Neuronal stem cell (in vitro differentiated cells): ENCODE data around the gene ZNF554.

ENCODE experiments used
- DNase-seq: peaks from one replicate; pipeline ENCODE4 v3.0.0-alpha.2; 2013; ENCODE audit warnings: low spot score
- H2AFZ ChIP-seq: one replicate; pipeline ENCODE4 v1.6.1; 2013; ENCODE audit warnings: mild to moderate bottlenecking, low read length, inconsistent platforms
- H2AK5ac ChIP-seq: 2 replicates; pipeline ENCODE4 v1.6.1; 2013; ENCODE audit warnings: low read depth, mild to moderate bottlenecking, inconsistent platforms, low read length, moderate library complexity, mixed read lengths
- H2BK120ac ChIP-seq: 2 replicates; pipeline ENCODE4 v1.6.1; 2013; ENCODE audit warnings: low read depth, mild to moderate bottlenecking, inconsistent platforms, low read length, moderate library complexity, mixed read lengths
- H2BK12ac ChIP-seq: one replicate; pipeline ENCODE4 v1.6.1; 2013; ENCODE audit warnings: low read length, inconsistent platforms
- H2BK15ac ChIP-seq: 2 replicates; pipeline ENCODE4 v1.6.1; 2013; ENCODE audit warnings: mild to moderate bottlenecking, low read length, inconsistent platforms, mixed read lengths
- H2BK5ac ChIP-seq: one replicate; pipeline ENCODE4 v1.6.1; 2013; ENCODE audit warnings: inconsistent platforms, mild to moderate bottlenecking, low read length, moderate library complexity
- H3K14ac ChIP-seq: one replicate; pipeline ENCODE4 v1.6.1; 2013; ENCODE audit warnings: low read length, inconsistent platforms
- H3K18ac ChIP-seq: 2 replicates; pipeline ENCODE4 v1.6.1; 2013; ENCODE audit warnings: low read length, inconsistent platforms
- H3K23ac ChIP-seq: 2 replicates; pipeline ENCODE4 v1.6.1; 2013; ENCODE audit warnings: low read depth, mild to moderate bottlenecking, mixed read lengths, low read length, inconsistent platforms; ENCODE audit not compliant: poor library complexity
- H3K27ac ChIP-seq: replicated peaks from 3 replicates; pipeline ENCODE4 v1.5.1; 2013; ENCODE audit warnings: low read length, inconsistent platforms
- H3K27me3 ChIP-seq, 3 experiments: 2 replicates each; pipeline ENCODE4 v1.6.1; 2013; ENCODE audit warnings: low read length in 3 of 3, mild to moderate bottlenecking in 2 of 3, inconsistent platforms in 1 of 3, low read depth in 1 of 3, mixed read lengths in 1 of 3, moderate library complexity in 1 of 3; ENCODE audit not compliant: control insufficient read depth in 3 of 3, insufficient read depth in 3 of 3
- H3K36me3 ChIP-seq, 2 donors: replicated peaks in 1 of 2; 2 replicates each; pipeline ENCODE4 v1.6.1; 2013; ENCODE audit warnings: low read length in 2 of 2; ENCODE audit not compliant: control insufficient read depth in 2 of 2, insufficient read depth in 2 of 2
- H3K4ac ChIP-seq: 2 replicates; pipeline ENCODE4 v1.6.1; 2013; ENCODE audit warnings: inconsistent platforms, mild to moderate bottlenecking, low read length, moderate library complexity
- H3K4me1 ChIP-seq, 2 donors: 1 replicate in 1 of 2; 2 replicates in 1 of 2; pipeline ENCODE4 v1.6.1; 2013; ENCODE audit warnings: low read length in 2 of 2, low read depth in 1 of 2; ENCODE audit not compliant: control insufficient read depth in 2 of 2, insufficient read depth in 1 of 2
- H3K4me2 ChIP-seq: one replicate; pipeline ENCODE4 v1.6.1; 2013; ENCODE audit warnings: mild to moderate bottlenecking, low read length, inconsistent platforms; ENCODE audit not compliant: insufficient read depth, poor library complexity, severe bottlenecking
- H3K4me3 ChIP-seq, 2 donors: 2 replicates each; pipeline ENCODE4 v1.5.1; 2013; ENCODE audit warnings: low read length in 2 of 2, mild to moderate bottlenecking in 2 of 2, inconsistent platforms in 1 of 2, moderate library complexity in 1 of 2
- H3K79me1 ChIP-seq: one replicate; pipeline ENCODE4 v1.6.1; 2013; ENCODE audit warnings: low read depth, mild to moderate bottlenecking, inconsistent platforms, low read length, moderate library complexity
- H3K9ac ChIP-seq: one replicate; pipeline ENCODE4 v1.6.1; 2013; ENCODE audit warnings: mild to moderate bottlenecking, low read depth, low read length, inconsistent platforms; ENCODE audit not compliant: poor library complexity
- H3K9me3 ChIP-seq, 2 donors: replicated peaks in 1 of 2; 2 replicates each; pipeline versions ENCODE3 to v1.6.1; 2013; ENCODE audit warnings: low read length in 2 of 2, mild to moderate bottlenecking in 2 of 2, inconsistent platforms in 1 of 2, low read depth in 1 of 2, mixed read lengths in 1 of 2, moderate library complexity in 1 of 2; ENCODE audit not compliant: control insufficient read depth in 2 of 2, insufficient read depth in 1 of 2
- H4K8ac ChIP-seq: one replicate; pipeline ENCODE4 v1.6.1; 2013; ENCODE audit warnings: low read depth, mild to moderate bottlenecking, inconsistent platforms, low read length, moderate library complexity
- H4K91ac ChIP-seq: one replicate; pipeline ENCODE4 v1.6.1; 2013; ENCODE audit warnings: low read length, low read depth, mild to moderate bottlenecking, inconsistent platforms; ENCODE audit not compliant: poor library complexity
- whole genome bisulfite sequencing, 2 donors: extraction: QIAGEN DNeasy Blood & Tissue Kit; methylation state at CpG; one replicate each; pipeline ENCODE4 v1.1.7; 2013; ENCODE audit warnings: missing lambda C conversion rate in 2 of 2, mixed read lengths in 1 of 2; ENCODE audit not compliant: insufficient read length in 2 of 2, insufficient replicate concordance in 1 of 2; ENCODE audit errors: extremely low coverage in 2 of 2; 5-methylcytosine and 5-hydroxymethylcytosine counted together

Gene ZNF554

GRCh38 chr19:2834294-2834871 is 14.7 kb downstream of the ZNF554 start:
- Histone ChIP-seq H3K36me3 (peaks cover 26 to 50% of the 10 kb centered on the region in 2 donors), H4K8ac (no peak overlapping the region), H4K91ac (no peak overlapping the region), H3K9ac (no peak overlapping the region), H3K27ac (no peak overlapping the region), H3K4me3 (no peak overlapping the region), H3K4ac (no peak overlapping the region), H2BK15ac (no peak overlapping the region), H3K18ac (no peak overlapping the region), H3K9me3 (peaks cover 45 to 82% of the 10 kb centered on the region in 2 donors), H3K79me1 (no peaks in the 10 kb centered on the region), H2BK12ac (no peak overlapping the region), H3K27me3 (no peaks in the 10 kb centered on the region), H3K4me2 (no peak overlapping the region), H3K23ac (no peak overlapping the region), H3K14ac (no peak overlapping the region), H2BK5ac (no peak overlapping the region), H3K4me1 (no peaks in the 10 kb centered on the region), H2AFZ (no peak overlapping the region), H2AK5ac (no peak overlapping the region), H2BK120ac (no peak overlapping the region)
- DNase-seq = no peak
- no CpG with 5 or more reads among the region's 19 CpGs for WGBS, 2 donors

- DNase-seq = no peak
- Histone ChIP-seq H3K4me2 (no peak overlapping the region), H3K27ac (no peak overlapping the region), H3K14ac (no peak overlapping the region), H4K8ac (no peak overlapping the region), H3K4me3 (no peak overlapping the region), H3K79me1 (peaks cover 2% of the 10 kb centered on the region), H2AFZ (no peak overlapping the region), H3K9me3 (peaks cover 39 to 67% of the 10 kb centered on the region in 2 donors), H4K91ac (no peak overlapping the region), H2BK5ac (no peak overlapping the region), H3K27me3 (peaks cover 0 to 5% (median 0%) of the 10 kb centered on the region in 3 experiments), H3K18ac (no peak overlapping the region), H3K36me3 (peaks cover 26 to 44% of the 10 kb centered on the region in 2 donors), H2BK12ac (no peak overlapping the region), H3K4ac (no peak overlapping the region), H3K4me1 (peaks cover 0 to 2% of the 10 kb centered on the region in 2 donors), H2BK15ac (no peak overlapping the region), H3K9ac (no peak overlapping the region), H2AK5ac (no peak overlapping the region), H2BK120ac (no peak overlapping the region), H3K23ac (no peak overlapping the region)
- WGBS, 2 donors = no CpG with 5 or more reads among the region's 4 CpGs
Measured at GRCh38 chr19:2837430-2837829, 17.8 kb downstream of the ZNF554 start.

- Histone ChIP-seq H2BK5ac (peak within 1 kb of the TSS; percentile 87), H3K18ac (peak within 1 kb of the TSS; percentile 98), H3K4me1 (peaks cover 0 to 2% of the 10 kb centered on the region in 2 donors), H3K27me3 (peaks cover 0 to 6% (median 0%) of the 10 kb centered on the region in 3 experiments), H4K8ac (peak within 1 kb of the TSS; percentile 30), H3K23ac (peak within 1 kb of the TSS; percentile 73), H3K9ac (peak within 1 kb of the TSS; percentile 90), H3K4me3 (peak within 1 kb of the TSS; percentile 97 to 98), H3K36me3 (peaks cover 3 to 30% of the 10 kb centered on the region in 2 donors), H3K4ac (no peak within 1 kb of the TSS), H3K4me2 (peak within 1 kb of the TSS; percentile 73), H3K27ac (peak within 1 kb of the TSS; percentile 87), H2BK120ac (peak within 1 kb of the TSS; percentile 50), H3K9me3 (peaks cover 17 to 62% of the 10 kb centered on the region in 2 donors), H2AK5ac (peak within 1 kb of the TSS; percentile 74), H3K14ac (peak within 1 kb of the TSS; percentile 91), H2BK12ac (no peak within 1 kb of the TSS), H2AFZ (peak within 1 kb of the TSS; percentile 100), H2BK15ac (no peak within 1 kb of the TSS), H3K79me1 (peaks cover 3% of the 10 kb centered on the region), H4K91ac (no peak within 1 kb of the TSS)
- WGBS, 2 donors = no CpG with 5 or more reads among the region's 106 CpGs
- DNase-seq = peak; percentile 97
Measured at GRCh38 chr19:2840794-2841791, 21.4 kb downstream of the ZNF554 start, which contains the start of gene ZNF555. Gene ZNF555, plus strand, starts transcription at chr19:2841475. Its CDS starts 98 bp downstream, at chr19:2841573.
